ENCODE results near the gene TNFRSF8. TPM values are rescaled to one million over a fixed set of nuclear protein-coding genes. Genes with fewer than 3 reads are reported as not detected.

TNFRSF8 gene
- total RNA-seq, 1 donor from 2014 or later = 2.2 TPM

GRCh38 chr1:12075195-12076114 lies 12.4 kb downstream of the TNFRSF8 start:
- intact Hi-C loops (cut with micrococcal nuclease) = no loop called here
- Mint-ChIP-seq H3K9me3 (no peaks in the 10 kb centered on the region), H3K4me1 (peaks cover 27% of the 10 kb centered on the region), H3K27me3 (peaks cover 3% of the 10 kb centered on the region), H3K36me3 (ENCODE audit: low read depth) (no peaks in the 10 kb centered on the region), H3K27ac (no peak overlapping the region), H3K4me3 (no peak overlapping the region)
- no peak for DNase-seq
- CTCF ChIA-PET = no interaction called here
- POLR2A ChIA-PET = interaction anchor here (0.6 kb wide), 1 partner anchor 44 kb away, joined by 3 read pairs; no protein-coding TSS in a partner anchor
- ATAC-seq (ENCODE audit: low read depth) = no peak
- TF ChIP-seq CTCF (IDR thresholded peaks at IDR 0.05) = no peak

GRCh38 chr1:12076425-12077005 lies 13.4 kb downstream of the TNFRSF8 start:
- H3K27ac Mint-ChIP-seq = no peak overlapping the region
- peaks cover 29% of the 10 kb centered on the region for H3K4me1 Mint-ChIP-seq
- H3K4me3 Mint-ChIP-seq = no peak overlapping the region
- CTCF ChIA-PET = no interaction called here
- intact Hi-C loops (cut with micrococcal nuclease) = no loop called here
- POLR2A ChIA-PET = interaction anchor here (0.6 to 3.5 kb wide), 2 partner anchors 31 to 45 kb away, joined by 3 to 12 read pairs; no protein-coding TSS in a partner anchor
- H3K36me3 Mint-ChIP-seq (ENCODE audit: low read depth) = no peaks in the 10 kb centered on the region
- no peaks in the 10 kb centered on the region for H3K9me3 Mint-ChIP-seq
- no peak for DNase-seq
- no peak for TF ChIP-seq CTCF (IDR thresholded peaks at IDR 0.05)
- ATAC-seq (ENCODE audit: low read depth) = no peak
- H3K27me3 Mint-ChIP-seq = no peaks in the 10 kb centered on the region

- TF ChIP-seq CTCF (IDR thresholded peaks at IDR 0.05) = no peak
- Mint-ChIP-seq H3K9me3 (peaks cover 9% of the 10 kb centered on the region), H3K27me3 (no peaks in the 10 kb centered on the region), H3K4me1 (peaks cover 38% of the 10 kb centered on the region), H3K36me3 (ENCODE audit: low read depth) (no peaks in the 10 kb centered on the region), H3K27ac (peak overlapping the region; percentile 87), H3K4me3 (peak overlapping the region; percentile 70)
- ATAC-seq (ENCODE audit: low read depth) = no peak
- CTCF ChIA-PET = interaction anchor here (0.5 to 3.3 kb wide), 10 partner anchors 9 to 74 kb away, joined by 3 to 18 read pairs (median 9); partner anchors contain the start of gene MIIP
- POLR2A ChIA-PET = interaction anchor here (0.6 to 3.5 kb wide), 10 partner anchors 10 to 169 kb away, joined by 3 to 83 read pairs (median 19); partner anchors contain the start of gene MIIP
- no peak for DNase-seq
- intact Hi-C loops (cut with micrococcal nuclease) = loop anchor here (2.0 kb wide), 1 partner anchor 170 kb away; no protein-coding TSS in a partner anchor
Measured at GRCh38 chr1:12078575-12078937, 15.5 kb downstream of the TNFRSF8 start.

GRCh38 chr1:12078938-12079861 lies 16.1 kb downstream of the TNFRSF8 start:
- Mint-ChIP-seq H3K4me3 (peak overlapping the region; percentile 70), H3K9me3 (peaks cover 9% of the 10 kb centered on the region), H3K4me1 (peaks cover 38% of the 10 kb centered on the region), H3K27me3 (no peaks in the 10 kb centered on the region), H3K36me3 (ENCODE audit: low read depth) (no peaks in the 10 kb centered on the region), H3K27ac (peak overlapping the region; percentile 87)
- CTCF ChIA-PET = interaction anchor here (0.7 to 3.3 kb wide), 14 partner anchors 9 to 77 kb away, joined by 3 to 18 read pairs (median 8); partner anchors contain the start of gene MIIP
- DNase-seq = peak; percentile 35
- POLR2A ChIA-PET = interaction anchor here (0.6 to 3.5 kb wide), 12 partner anchors 9 to 170 kb away, joined by 3 to 83 read pairs (median 14); partner anchors contain the start of gene MIIP
- no peak for TF ChIP-seq CTCF (IDR thresholded peaks at IDR 0.05)
- intact Hi-C loops (cut with micrococcal nuclease) = loop anchor here (1.0 to 2.0 kb wide), 7 partner anchors 8 to 170 kb away; partner anchors contain the start of genes MIIP and TNFRSF8
- ATAC-seq (ENCODE audit: low read depth) = peak; percentile 76

Data from activated B cell treated with CpG ODN at 0.5 μM for 24 hours (primary cell).